ENCODE results near the gene TFDP1.
"Not testable (repeated sequence)": the region's sequence is repeated elsewhere in the genome, so short reads cannot be mapped to it uniquely, and the experiment has no call there.

TFDP1 gene

DNA sequence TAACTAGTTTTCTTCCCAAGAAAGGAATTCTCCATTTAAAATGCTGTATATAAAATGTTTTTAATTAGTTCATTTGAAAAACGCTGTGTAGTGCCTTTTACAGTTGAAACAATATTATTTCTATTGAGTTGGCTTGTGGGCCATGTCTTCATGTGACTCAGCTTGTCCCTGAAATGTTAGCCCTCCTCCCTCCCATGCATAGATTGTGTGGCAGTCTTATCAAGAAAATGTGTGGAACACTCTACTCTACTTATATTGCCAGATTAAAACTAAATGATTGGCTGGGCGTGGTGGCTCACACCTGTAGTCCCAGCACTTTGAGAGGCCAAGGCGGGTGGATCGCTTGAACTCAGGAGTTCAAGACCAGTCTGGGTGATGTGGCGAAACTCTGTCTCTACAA lies 33.4 kb downstream of the TFDP1 start:
- no peak for TF ChIP-seq CTCF (conservative IDR thresholded peaks at IDR 0.05; ENCODE audit: low read length)
- no peak overlapping the region for H3K4me3 ChIP-seq (ENCODE audit: low read length)
- no peak for DNase-seq (ENCODE audit: low read depth)

GRCh38 chr13:113618455-113618854 lies 33.9 kb downstream of the TFDP1 start:
- TF ChIP-seq CTCF (conservative IDR thresholded peaks at IDR 0.05; ENCODE audit: low read length) = no peak
- H3K4me3 ChIP-seq (ENCODE audit: low read length) = no peak overlapping the region
- DNase-seq (ENCODE audit: low read depth) = no peak

DNA sequence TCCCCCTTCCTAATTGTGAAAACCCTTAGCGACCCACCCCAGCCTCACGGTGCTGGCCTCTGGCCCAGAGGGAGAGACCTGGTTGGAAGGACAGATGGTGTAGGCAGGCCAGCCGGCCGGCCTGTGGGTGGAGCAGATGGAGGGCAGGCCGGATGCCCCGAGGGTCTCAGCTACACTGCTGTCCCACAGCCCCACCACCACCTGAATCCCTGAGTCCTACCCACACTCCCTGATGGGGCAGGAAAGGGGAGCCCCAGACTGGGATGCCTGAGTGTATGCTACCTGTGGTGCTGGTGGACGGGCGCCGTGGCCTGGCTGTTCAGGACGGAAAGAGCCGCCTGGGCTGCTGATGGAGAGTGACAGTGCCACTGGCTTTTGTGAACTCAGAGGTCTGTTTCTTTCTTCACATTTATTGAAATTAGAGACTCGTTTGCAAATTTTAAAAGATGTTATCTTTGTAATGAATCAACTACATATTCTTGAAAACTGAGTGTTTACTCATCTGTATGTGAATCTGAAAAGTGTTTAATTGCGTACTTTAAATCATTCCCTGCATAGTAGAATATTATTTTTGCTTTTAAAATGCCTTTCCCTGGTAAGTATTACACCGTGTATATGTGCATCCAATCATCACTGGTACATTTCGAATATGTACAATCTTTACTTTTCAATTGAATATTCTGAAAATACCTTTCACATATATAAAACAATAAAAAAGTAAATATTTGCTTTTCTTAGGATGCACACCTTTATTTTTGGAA lies 35.7 kb downstream of the TFDP1 start:
- DNase-seq (ENCODE audit: low read depth) = no peak
- TF ChIP-seq CTCF (conservative IDR thresholded peaks at IDR 0.05; ENCODE audit: low read length) = no peak
- no peak overlapping the region for H3K4me3 ChIP-seq (ENCODE audit: low read length)

GRCh38 chr13:113621046-113621445 lies 36.5 kb downstream of the TFDP1 start:
- TF ChIP-seq CTCF (conservative IDR thresholded peaks at IDR 0.05; ENCODE audit: low read length) = no peak
- DNase-seq (ENCODE audit: low read depth) = no peak
- H3K4me3 ChIP-seq (ENCODE audit: low read length) = no peak overlapping the region

GRCh38 chr13:113621498-113621897 lies 36.9 kb downstream of the TFDP1 start:
- not testable (repeated sequence) for H3K4me3 ChIP-seq (ENCODE audit: low read length); DNase-seq (ENCODE audit: low read depth)

GRCh38 chr13:113621986-113622550 lies 37.5 kb downstream of the TFDP1 start:
- H3K4me3 ChIP-seq (ENCODE audit: low read length); DNase-seq (ENCODE audit: low read depth): not testable (repeated sequence)

More at GRCh38 chr13:113621498-113621897, 36.9 kb downstream of the TFDP1 start:
- TF ChIP-seq CTCF (conservative IDR thresholded peaks at IDR 0.05; ENCODE audit: low read length) = peak; percentile 39

- DNase-seq (ENCODE audit: low read depth) = no peak
- H3K4me3 ChIP-seq (ENCODE audit: low read length) = no peak overlapping the region
- TF ChIP-seq CTCF (conservative IDR thresholded peaks at IDR 0.05; ENCODE audit: low read length) = no peak
Measured at GRCh38 chr13:113622791-113623490, 38.4 kb downstream of the TFDP1 start.

All from AG10803 (cell line).